ENCODE measurements around the gene RNF14.

RNF14 gene

GRCh38 chr5:141940695-141941271, 28.1 kb upstream of the RNF14 start:
- no peak for DNase-seq (ENCODE audit: low read depth)
- TF ChIP-seq, protein P1, sequence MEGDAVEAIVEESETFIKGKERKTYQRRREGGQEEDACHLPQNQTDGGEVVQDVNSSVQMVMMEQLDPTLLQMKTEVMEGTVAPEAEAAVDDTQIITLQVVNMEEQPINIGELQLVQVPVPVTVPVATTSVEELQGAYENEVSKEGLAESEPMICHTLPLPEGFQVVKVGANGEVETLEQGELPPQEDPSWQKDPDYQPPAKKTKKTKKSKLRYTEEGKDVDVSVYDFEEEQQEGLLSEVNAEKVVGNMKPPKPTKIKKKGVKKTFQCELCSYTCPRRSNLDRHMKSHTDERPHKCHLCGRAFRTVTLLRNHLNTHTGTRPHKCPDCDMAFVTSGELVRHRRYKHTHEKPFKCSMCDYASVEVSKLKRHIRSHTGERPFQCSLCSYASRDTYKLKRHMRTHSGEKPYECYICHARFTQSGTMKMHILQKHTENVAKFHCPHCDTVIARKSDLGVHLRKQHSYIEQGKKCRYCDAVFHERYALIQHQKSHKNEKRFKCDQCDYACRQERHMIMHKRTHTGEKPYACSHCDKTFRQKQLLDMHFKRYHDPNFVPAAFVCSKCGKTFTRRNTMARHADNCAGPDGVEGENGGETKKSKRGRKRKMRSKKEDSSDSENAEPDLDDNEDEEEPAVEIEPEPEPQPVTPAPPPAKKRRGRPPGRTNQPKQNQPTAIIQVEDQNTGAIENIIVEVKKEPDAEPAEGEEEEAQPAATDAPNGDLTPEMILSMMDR (conservative IDR thresholded peaks at IDR 0.05; ENCODE audit: low read depth, low read length): peak; percentile 3
- H3K4me3 ChIP-seq (ENCODE audit: low read length): no peak overlapping the region

DNA sequence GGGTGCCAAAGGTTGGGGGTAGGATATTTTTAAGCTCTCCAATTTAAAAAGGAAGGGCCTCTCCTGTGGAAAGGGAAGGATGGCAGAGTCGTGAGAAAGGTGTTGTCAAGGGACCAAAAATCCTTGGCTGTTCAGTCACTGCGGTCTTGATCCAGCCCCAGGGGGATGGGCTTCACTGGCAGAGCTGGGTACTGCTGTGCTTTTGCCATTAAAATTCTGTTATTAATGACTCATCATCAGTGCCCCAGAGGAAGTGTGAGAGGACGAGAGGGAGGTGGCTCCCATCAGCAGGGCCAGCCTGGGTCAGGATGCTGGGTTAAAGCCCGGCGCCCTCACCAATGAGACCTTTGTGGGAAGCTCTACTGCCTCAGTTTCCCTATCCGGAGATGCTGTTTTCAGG, 27.6 kb upstream of the RNF14 start:
- TF ChIP-seq, protein P1 (conservative IDR thresholded peaks at IDR 0.05; ENCODE audit: low read depth, low read length): no peak
- no peak for DNase-seq (ENCODE audit: low read depth)
- H3K4me3 ChIP-seq (ENCODE audit: low read length): no peak overlapping the region

- TF ChIP-seq, protein P1 (conservative IDR thresholded peaks at IDR 0.05; ENCODE audit: low read depth, low read length): no peak
- no peak overlapping the region for H3K4me3 ChIP-seq (ENCODE audit: low read length)
- no peak for DNase-seq (ENCODE audit: low read depth)
Observed at GRCh38 chr5:141941779-141942178, 27.1 kb upstream of the RNF14 start.

DNA sequence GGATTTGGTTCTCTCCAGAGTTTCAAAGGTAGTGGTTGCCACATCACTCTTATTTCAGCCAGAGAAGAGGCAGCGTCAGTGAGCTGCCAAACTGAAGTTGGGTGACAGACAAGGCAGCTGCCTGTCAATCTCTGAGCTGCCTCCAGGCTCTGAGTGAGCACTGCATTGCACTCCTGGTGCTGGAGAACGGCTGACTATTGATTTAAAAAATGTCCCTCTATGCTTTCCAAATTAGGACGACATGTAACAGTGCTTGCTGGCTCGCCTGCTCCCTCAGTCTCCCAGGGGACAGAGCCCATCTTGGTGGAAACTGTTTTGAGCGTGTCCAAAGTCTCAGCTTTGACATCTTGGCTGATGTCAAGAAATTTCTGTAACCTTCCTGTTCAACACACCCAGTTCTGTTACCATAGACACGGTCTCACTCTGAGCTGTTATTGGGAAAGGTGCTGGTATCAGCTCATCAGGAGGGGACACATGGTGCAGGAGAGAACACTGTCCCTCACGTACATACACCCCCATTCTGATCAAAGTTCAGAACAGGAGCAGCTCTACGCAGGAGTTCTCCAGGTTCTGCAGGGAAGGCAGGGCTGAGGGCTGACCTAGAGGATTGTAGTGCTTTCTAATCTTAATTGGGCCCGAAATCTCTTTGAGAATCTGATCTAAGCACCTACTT, 26.6 kb upstream of the RNF14 start:
- TF ChIP-seq, protein P1 (conservative IDR thresholded peaks at IDR 0.05; ENCODE audit: low read depth, low read length): no peak
- H3K4me3 ChIP-seq (ENCODE audit: low read length): no peak overlapping the region

GRCh38 chr5:141944076-141944475, 24.8 kb upstream of the RNF14 start:
- H3K4me3 ChIP-seq (ENCODE audit: low read length): no peak overlapping the region
- DNase-seq (ENCODE audit: low read depth): no peak
- TF ChIP-seq, protein P1 (conservative IDR thresholded peaks at IDR 0.05; ENCODE audit: low read depth, low read length): no peak

More for the DNA sequence above, 26.6 kb upstream of the RNF14 start:
- no peak for DNase-seq (ENCODE audit: low read depth)

- TF ChIP-seq, protein P1 (conservative IDR thresholded peaks at IDR 0.05; ENCODE audit: low read depth, low read length): no peak
- no peak overlapping the region for H3K4me3 ChIP-seq (ENCODE audit: low read length)
- no peak for DNase-seq (ENCODE audit: low read depth)
Observed at GRCh38 chr5:141945511-141946051, 23.3 kb upstream of the RNF14 start.

GRCh38 chr5:141947316-141947715, 21.6 kb upstream of the RNF14 start:
- H3K4me3 ChIP-seq (ENCODE audit: low read length): no peak overlapping the region
- DNase-seq (ENCODE audit: low read depth): no peak
- TF ChIP-seq, protein P1 (conservative IDR thresholded peaks at IDR 0.05; ENCODE audit: low read depth, low read length): no peak
